Mononuclear cell (primary cell): Measurements from ENCODE around the gene TMEM9B. TPM values are rescaled to one million over a fixed set of nuclear protein-coding genes. Genes with fewer than 3 reads are reported as not detected.

Experiments used
- total RNA-seq: library from RNA; depleted of rRNA; stranded (reverse); fragments of >200 nt; gene quantifications from one replicate; pipeline ENCODE4 v1.2.3, GENCODE V29; 2012

TMEM9B gene
- total RNA-seq, 1 donor: 40.9 TPM

Other genes with a start within 250 kb of the TMEM9B start
- gene AKIP1, start 53.3 kb downstream of the TMEM9B start, total RNA-seq: 7.1 TPM
- not detected for gene C11orf16, start 31.5 kb downstream of the TMEM9B start, total RNA-seq
- gene ASCL3, start 21.4 kb downstream of the TMEM9B start, total RNA-seq: not detected
- gene NRIP3, start 39.6 kb upstream of the TMEM9B start, total RNA-seq: 11.5 TPM
- not detected for gene SCUBE2, start 127.2 kb upstream of the TMEM9B start, total RNA-seq